ENCODE results near the gene ADCY10.

ADCY10 gene

GRCh38 chr1:167761400-167761799, 152.5 kb downstream of the ADCY10 start:
- TF ChIP-seq CTCF (IDR thresholded peaks at IDR 0.05): no peak
- peaks cover 0 to 31% (median 11%) of the 10 kb centered on the region in 4 donors for H3K4me1 ChIP-seq
- H3K27me3 ChIP-seq: no peaks in the 10 kb centered on the region
- no peak overlapping the region for H3K4me3 ChIP-seq
- H3K9me3 ChIP-seq: no peaks in the 10 kb centered on the region
- no peak for DNase-seq
- intact Hi-C loops (cut with DNase I; ENCODE audit: low total_unique reads): no loop called here
- peaks cover 0 to 7% (median 5%) of the 10 kb centered on the region in 3 donors for H3K36me3 ChIP-seq
- H3K27ac ChIP-seq: no peak overlapping the region
